NCI-H2227 treated with DMSO at 0.1 percent for 48 hours (cell line): ENCODE measurements around the gene SDC4.

Source experiments
- DNase-seq: peaks from one replicate; lab custom pipeline; 2025; lab: John Stamatoyannopoulos, UW

Gene SDC4

GRCh38 chr20:45343532-45344167, 4.6 kb downstream of the SDC4 start:
- DNase-seq: no peak

GRCh38 chr20:45342855-45343531, 5.2 kb downstream of the SDC4 start:
- no peak for DNase-seq

GRCh38 chr20:45341939-45342854, 6.0 kb downstream of the SDC4 start:
- DNase-seq: no peak

- DNase-seq: no peak
Observed at GRCh38 chr20:45341579-45341938, 6.7 kb downstream of the SDC4 start.

- no peak for DNase-seq
Observed at GRCh38 chr20:45340951-45341350, 7.3 kb downstream of the SDC4 start.

- DNase-seq: no peak
Observed at GRCh38 chr20:45340236-45340847, 7.9 kb downstream of the SDC4 start.

- DNase-seq: no peak
Observed at GRCh38 chr20:45339799-45340198, 8.4 kb downstream of the SDC4 start.

- DNase-seq: no peak
Observed at GRCh38 chr20:45339084-45339483, 9.1 kb downstream of the SDC4 start.

- DNase-seq: no peak
Observed at GRCh38 chr20:45338121-45339030, 9.8 kb downstream of the SDC4 start.

- no peak for DNase-seq
Observed at GRCh38 chr20:45337367-45338120, 10.7 kb downstream of the SDC4 start.

GRCh38 chr20:45336530-45337366, 11.5 kb downstream of the SDC4 start:
- DNase-seq: no peak

GRCh38 chr20:45330476-45330875, 17.7 kb downstream of the SDC4 start:
- no peak for DNase-seq

GRCh38 chr20:45329497-45330319, 18.5 kb downstream of the SDC4 start:
- DNase-seq: no peak

GRCh38 chr20:45328451-45328850, 19.8 kb downstream of the SDC4 start:
- no peak for DNase-seq

GRCh38 chr20:45325371-45325770, 22.9 kb downstream of the SDC4 start:
- no peak for DNase-seq

- DNase-seq: no peak
Observed at GRCh38 chr20:45323731-45324130, 24.5 kb downstream of the SDC4 start.

GRCh38 chr20:45322952-45323383, 25.3 kb downstream of the SDC4 start:
- no peak for DNase-seq

GRCh38 chr20:45320948-45321595, 27.2 kb downstream of the SDC4 start:
- DNase-seq: no peak
